GM23338 (cell line): Measurements from ENCODE around the gene USH1G. TPM values are rescaled to one million over a fixed set of nuclear protein-coding genes. Genes with fewer than 3 reads are reported as not detected.

Experiments
- ATAC-seq: fragments of 200-7000 bp; cut with Tn5 transposase; 3 replicates; pipeline ENCODE4 v1.9.1; 2020
- DNase-seq: peaks from one replicate; pipeline ENCODE4 v3.0.0-alpha.2; 2015; ENCODE audit warnings: low spot score
- H2AFZ ChIP-seq: fragments of 200-600 bp; sonication (generic); 2 replicates; pipeline ENCODE4 v1.8.0; 2016; ENCODE audit warnings: antibody characterized with exemption, mild to moderate bottlenecking, moderate library complexity
- H3F3A ChIP-seq: fragments of 200-600 bp; sonication (generic); replicated peaks from 2 replicates; pipeline ENCODE4 v1.8.0; 2017; ENCODE audit warnings: antibody characterized with exemption, mixed run types, low read depth
- H3K27ac ChIP-seq: fragments of 200-600 bp; sonication (generic); 2 replicates; pipeline ENCODE4 v1.6.1; 2016; ENCODE audit warnings: low read depth
- H3K27me3 ChIP-seq: fragments of 200-600 bp; sonication (generic); 2 replicates; pipeline ENCODE4 v1.8.0; 2016; ENCODE audit warnings: mild to moderate bottlenecking, mixed run types, moderate library complexity; ENCODE audit not compliant: insufficient read depth
- H3K36me3 ChIP-seq: fragments of 200-600 bp; sonication (generic); 2 replicates; pipeline ENCODE4 v1.8.0; 2016; ENCODE audit warnings: mild to moderate bottlenecking; ENCODE audit not compliant: insufficient read depth
- H3K4me1 ChIP-seq: fragments of 200-600 bp; sonication (generic); 2 replicates; pipeline ENCODE4 v1.8.0; 2016; ENCODE audit warnings: mild to moderate bottlenecking, moderate library complexity; ENCODE audit not compliant: insufficient read depth
- H3K4me2 ChIP-seq: fragments of 200-600 bp; sonication (generic); 2 replicates; pipeline ENCODE4 v1.7.1; 2017; ENCODE audit warnings: mixed run types
- H3K4me3 ChIP-seq: fragments of 200-600 bp; sonication (generic); 2 replicates; pipeline ENCODE4 v1.6.1; 2016; ENCODE audit warnings: mixed run types
- H3K79me2 ChIP-seq: fragments of 200-600 bp; sonication (generic); replicated peaks from 2 replicates; pipeline ENCODE4 v1.8.0; 2017; ENCODE audit warnings: mild to moderate bottlenecking; ENCODE audit not compliant: insufficient read depth
- H3K9me2 ChIP-seq: fragments of 200-600 bp; sonication (generic); 2 replicates; pipeline ENCODE4 v1.8.0; 2017; ENCODE audit not compliant: insufficient read depth
- H4K20me1 ChIP-seq: fragments of 200-600 bp; sonication (generic); replicated peaks from 2 replicates; pipeline ENCODE4 v1.8.0; 2017; ENCODE audit warnings: mild to moderate bottlenecking; ENCODE audit not compliant: insufficient read depth
- H3K27ac Mint-ChIP-seq: 2 replicates; pipeline ENCODE4 v1.8.0; 2020; ENCODE audit warnings: inconsistent platforms, mild to moderate bottlenecking, moderate library complexity, mixed read lengths
- H3K27me3 Mint-ChIP-seq: 3 replicates; pipeline ENCODE4 v1.8.0; 2022; ENCODE audit warnings: low read depth, mild to moderate bottlenecking, moderate library complexity, mixed read lengths, inconsistent platforms; ENCODE audit not compliant: insufficient read depth, poor library complexity
- H3K36me3 Mint-ChIP-seq: 3 replicates; pipeline ENCODE4 v1.8.0; 2021; ENCODE audit warnings: low read depth, mild to moderate bottlenecking, inconsistent platforms, moderate library complexity, mixed read lengths
- H3K4me1 Mint-ChIP-seq: 3 replicates; pipeline ENCODE4 v1.8.0; 2020; ENCODE audit warnings: mild to moderate bottlenecking, inconsistent platforms, mixed read lengths
- H3K4me3 Mint-ChIP-seq: 3 replicates; pipeline ENCODE4 v1.8.0; 2021; ENCODE audit warnings: moderate library complexity, mild to moderate bottlenecking, inconsistent platforms, mixed read lengths
- H3K9me3 Mint-ChIP-seq: 3 replicates; pipeline ENCODE4 v1.8.0; 2020; ENCODE audit warnings: moderate library complexity, mild to moderate bottlenecking, inconsistent platforms, mixed read lengths
- CREB1 ChIP-seq: fragments of 250-450 bp; sonication (Bioruptor Pico); IDR thresholded peaks from 2 replicates; pipeline ENCODE4 v1.5.0; 2020; ENCODE audit warnings: low read depth, mild to moderate bottlenecking, moderate library complexity
- EZH2 ChIP-seq: fragments of 200-600 bp; sonication (generic); IDR thresholded peaks from one replicate; pipeline ENCODE4 v1.8.0; 2017; ENCODE audit warnings: antibody characterized with exemption, mild to moderate bottlenecking, low read depth; ENCODE audit not compliant: unreplicated experiment
- POLR2AphosphoS5 ChIP-seq: IDR thresholded peaks from 2 replicates; pipeline ENCODE4 v1.6.1; 2016; ENCODE audit warnings: antibody characterized with exemption, low read depth
- STAT1 ChIP-seq: IDR thresholded peaks from one replicate; pipeline ENCODE4 v1.6.1; 2016; ENCODE audit warnings: antibody characterized with exemption; ENCODE audit not compliant: unreplicated experiment
- ZNF114 ChIP-seq: fragments of 250-450 bp; sonication (Bioruptor Pico); IDR thresholded peaks from 2 replicates; pipeline ENCODE4 v1.5.0; 2020; ENCODE audit warnings: mild to moderate bottlenecking, moderate library complexity
- polyA plus RNA-seq: library from polyadenylated mRNA; unstranded; fragments of >200 nt; fragmentation: Nextera tagmentation; extraction: Ambion mirVana; gene quantifications from 2 replicates; pipeline ENCODE4 v1.2.1, GENCODE V29; 2016
- total RNA-seq: library from RNA; depleted of rRNA; stranded (reverse); fragments of >200 nt; shearing (Covaris generic); gene quantifications from 2 replicates; pipeline ENCODE4 v1.2.3, GENCODE V29; 2014
- TF ChIP-seq, protein P1 (sequence below), 2 experiments: fragments of 200-600 bp in 1 of 2; sonication (generic) in 1 of 2; conservative IDR thresholded peaks; 2 replicates each; pipeline versions ENCODE4 v1.5.1 to v1.6.1; 2016 to 2017; ENCODE audit warnings: antibody characterized with exemption in 2 of 2, low read depth in 2 of 2, mild to moderate bottlenecking in 2 of 2, moderate library complexity in 1 of 2
- TF ChIP-seq, protein P2 (sequence below): fragments of 250-450 bp; sonication (Bioruptor Pico); IDR thresholded peaks from 2 replicates; pipeline ENCODE4 v1.5.0; 2020; ENCODE audit warnings: mild to moderate bottlenecking, moderate library complexity

Gene USH1G
- total and polyA plus RNA-seq, 2 experiments from 2014 or later = 0.34 to 1.7 TPM

DNA sequence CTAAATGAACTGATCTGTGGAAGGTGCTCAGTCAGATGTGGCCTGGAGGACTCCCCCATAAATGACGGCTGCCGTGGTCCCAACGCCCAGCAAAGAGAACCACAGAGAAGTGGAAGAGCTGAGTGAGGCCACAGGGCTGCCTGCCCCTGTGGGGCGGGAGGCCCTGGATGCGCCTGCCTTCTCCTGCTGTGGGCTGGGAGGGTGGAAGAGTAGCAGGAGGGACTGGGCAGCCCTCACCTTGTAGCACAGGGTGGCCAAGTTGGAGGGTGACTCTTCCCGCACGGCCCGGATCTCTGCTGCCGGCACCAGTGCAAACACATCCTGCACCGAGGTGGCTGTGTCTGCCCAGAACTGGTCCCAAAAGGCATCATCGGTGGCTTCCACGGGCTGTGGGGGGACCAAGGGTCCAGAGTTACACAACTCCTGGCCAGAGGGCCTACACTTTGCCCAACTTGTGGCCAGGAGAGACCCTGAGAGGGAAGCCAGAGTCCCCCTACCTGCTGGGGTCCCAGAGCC lies 41.2 kb upstream of the USH1G start:
- Histone ChIP-seq H3F3A (no peaks in the 10 kb centered on the region), H3K27me3 (no peaks in the 10 kb centered on the region), H3K9me2 (no peaks in the 10 kb centered on the region), H3K4me2 (no peak overlapping the region), H4K20me1 (no peaks in the 10 kb centered on the region), H2AFZ (no peak overlapping the region), H3K4me3 (no peak overlapping the region), H3K27ac (no peak overlapping the region), H3K36me3 (no peaks in the 10 kb centered on the region), H3K4me1 (peaks cover 7% of the 10 kb centered on the region; the same call in 1 of the 2 replicates), H3K79me2 (no peaks in the 10 kb centered on the region)
- TF ChIP-seq EZH2 (no peak), STAT1 (no peak)
- Mint-ChIP-seq H3K4me3 (no peak overlapping the region), H3K27ac (no peak overlapping the region), H3K36me3 (no peaks in the 10 kb centered on the region; the same call in 2 of the 3 replicates), H3K27me3 (peaks cover 20% of the 10 kb centered on the region), H3K9me3 (no peaks in the 10 kb centered on the region; the same call in 2 of the 3 replicates), H3K4me1 (peaks cover 10% of the 10 kb centered on the region)
- ATAC-seq = no peak
- DNase-seq = no peak

DNA sequence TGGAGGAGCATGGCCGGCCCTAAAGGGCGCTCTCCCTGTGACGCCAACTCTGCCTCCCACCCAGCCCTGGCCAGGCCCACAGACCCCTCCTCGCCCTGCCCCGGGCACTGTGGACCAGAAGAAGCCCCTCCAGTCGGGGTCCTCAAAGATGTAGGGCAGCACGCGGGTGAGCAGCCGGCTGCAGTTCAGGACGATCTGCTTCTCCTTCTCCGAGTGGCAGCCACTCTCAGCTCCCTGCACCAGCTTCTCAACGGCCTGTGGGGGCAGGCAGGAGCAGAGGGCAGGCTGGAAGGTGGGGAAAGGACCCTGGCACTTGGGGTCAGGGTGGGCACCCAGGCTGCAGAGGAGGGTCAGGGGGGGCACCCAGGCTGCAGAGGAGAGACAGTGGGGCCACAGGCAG lies 40.6 kb upstream of the USH1G start:
- Histone ChIP-seq H3K79me2 (no peaks in the 10 kb centered on the region), H3K4me1 (peaks cover 6% of the 10 kb centered on the region; the same call in 1 of the 2 replicates), H3K36me3 (no peaks in the 10 kb centered on the region), H3F3A (no peaks in the 10 kb centered on the region), H3K4me3 (no peak overlapping the region), H4K20me1 (no peaks in the 10 kb centered on the region), H3K27me3 (peaks cover 5% of the 10 kb centered on the region; the same call in 1 of the 2 replicates), H3K9me2 (no peaks in the 10 kb centered on the region), H2AFZ (no peak overlapping the region), H3K27ac (no peak overlapping the region), H3K4me2 (no peak overlapping the region)
- H3K36me3 Mint-ChIP-seq = no peaks in the 10 kb centered on the region; the same call in 2 of the 3 replicates
- TF ChIP-seq, protein P1, sequence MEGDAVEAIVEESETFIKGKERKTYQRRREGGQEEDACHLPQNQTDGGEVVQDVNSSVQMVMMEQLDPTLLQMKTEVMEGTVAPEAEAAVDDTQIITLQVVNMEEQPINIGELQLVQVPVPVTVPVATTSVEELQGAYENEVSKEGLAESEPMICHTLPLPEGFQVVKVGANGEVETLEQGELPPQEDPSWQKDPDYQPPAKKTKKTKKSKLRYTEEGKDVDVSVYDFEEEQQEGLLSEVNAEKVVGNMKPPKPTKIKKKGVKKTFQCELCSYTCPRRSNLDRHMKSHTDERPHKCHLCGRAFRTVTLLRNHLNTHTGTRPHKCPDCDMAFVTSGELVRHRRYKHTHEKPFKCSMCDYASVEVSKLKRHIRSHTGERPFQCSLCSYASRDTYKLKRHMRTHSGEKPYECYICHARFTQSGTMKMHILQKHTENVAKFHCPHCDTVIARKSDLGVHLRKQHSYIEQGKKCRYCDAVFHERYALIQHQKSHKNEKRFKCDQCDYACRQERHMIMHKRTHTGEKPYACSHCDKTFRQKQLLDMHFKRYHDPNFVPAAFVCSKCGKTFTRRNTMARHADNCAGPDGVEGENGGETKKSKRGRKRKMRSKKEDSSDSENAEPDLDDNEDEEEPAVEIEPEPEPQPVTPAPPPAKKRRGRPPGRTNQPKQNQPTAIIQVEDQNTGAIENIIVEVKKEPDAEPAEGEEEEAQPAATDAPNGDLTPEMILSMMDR (conservative IDR thresholded peaks at IDR 0.05; ENCODE audit: low read depth in 2 of 2) = peak; percentile 35 to 48
- no peak for TF ChIP-seq STAT1
- ATAC-seq = peak; percentile 32
- H3K9me3 Mint-ChIP-seq = no peaks in the 10 kb centered on the region; the same call in 2 of the 3 replicates
- peaks cover 18% of the 10 kb centered on the region for H3K27me3 Mint-ChIP-seq
- H3K4me1 Mint-ChIP-seq = peaks cover 7% of the 10 kb centered on the region
- H3K4me3 Mint-ChIP-seq = no peak overlapping the region
- peak; percentile 47 for DNase-seq
- H3K27ac Mint-ChIP-seq = no peak overlapping the region

DNA sequence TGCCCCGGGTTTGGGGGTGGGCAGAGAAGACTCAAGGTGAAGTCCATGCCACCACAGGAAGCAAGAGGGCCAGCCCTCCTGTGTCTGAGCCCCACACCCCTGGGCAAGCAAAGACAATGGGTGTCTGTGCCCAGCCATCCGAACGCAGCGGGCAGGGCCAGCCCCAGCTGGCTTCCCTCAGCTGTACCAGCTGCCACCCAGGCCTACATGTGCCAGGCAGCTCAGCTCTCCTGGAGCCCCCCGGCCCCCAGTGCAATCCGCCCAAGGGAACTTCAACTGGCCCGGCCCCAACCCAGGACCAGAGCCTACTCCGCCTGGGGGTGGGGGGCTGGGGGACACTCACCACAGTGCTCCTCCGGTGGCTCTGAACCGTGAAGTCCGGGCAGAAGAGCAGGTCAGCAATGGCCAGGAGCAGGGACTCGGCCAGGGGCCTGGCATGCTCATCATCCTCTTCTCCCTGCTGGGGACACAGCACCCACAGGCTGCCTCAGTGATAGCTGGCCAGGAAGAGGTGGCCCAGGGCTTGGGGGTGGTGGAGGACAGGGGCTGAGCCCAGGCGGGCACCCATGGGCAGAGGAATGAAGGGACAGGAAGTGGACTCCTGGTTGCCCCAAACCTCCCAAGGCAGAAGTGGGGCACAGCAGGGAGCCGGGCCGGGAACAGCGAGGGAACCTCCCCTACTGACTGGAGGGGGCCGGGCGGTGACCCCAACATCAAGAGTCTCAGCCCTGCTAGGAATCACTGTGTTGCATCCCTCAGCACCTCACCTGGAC lies 39.8 kb upstream of the USH1G start:
- Mint-ChIP-seq H3K4me1 (peaks cover 2% of the 10 kb centered on the region), H3K36me3 (no peaks in the 10 kb centered on the region; the same call in 2 of the 3 replicates), H3K9me3 (no peaks in the 10 kb centered on the region; the same call in 2 of the 3 replicates), H3K27me3 (peaks cover 18% of the 10 kb centered on the region), H3K4me3 (no peak overlapping the region), H3K27ac (no peak overlapping the region)
- H3K79me2 ChIP-seq = no peaks in the 10 kb centered on the region
- H3K9me2 ChIP-seq = no peaks in the 10 kb centered on the region
- no peak overlapping the region for H3K27ac ChIP-seq
- no peak overlapping the region for H3K4me2 ChIP-seq
- ATAC-seq (no peak), DNase-seq (no peak)
- H3K4me1 ChIP-seq = peaks cover 3% of the 10 kb centered on the region; the same call in 1 of the 2 replicates
- no peak overlapping the region for H2AFZ ChIP-seq
- H3K27me3 ChIP-seq = peaks cover 6% of the 10 kb centered on the region; the same call in 1 of the 2 replicates
- H3K36me3 ChIP-seq = no peaks in the 10 kb centered on the region
- no peaks in the 10 kb centered on the region for H3F3A ChIP-seq
- no peak overlapping the region for H3K4me3 ChIP-seq
- no peaks in the 10 kb centered on the region for H4K20me1 ChIP-seq
- TF ChIP-seq STAT1 (no peak), ZNF114 (CRISPR knock-in tag) (no peak), CREB1 (no peak), POLR2AphosphoS5 (no peak)
- TF ChIP-seq, protein P2, sequence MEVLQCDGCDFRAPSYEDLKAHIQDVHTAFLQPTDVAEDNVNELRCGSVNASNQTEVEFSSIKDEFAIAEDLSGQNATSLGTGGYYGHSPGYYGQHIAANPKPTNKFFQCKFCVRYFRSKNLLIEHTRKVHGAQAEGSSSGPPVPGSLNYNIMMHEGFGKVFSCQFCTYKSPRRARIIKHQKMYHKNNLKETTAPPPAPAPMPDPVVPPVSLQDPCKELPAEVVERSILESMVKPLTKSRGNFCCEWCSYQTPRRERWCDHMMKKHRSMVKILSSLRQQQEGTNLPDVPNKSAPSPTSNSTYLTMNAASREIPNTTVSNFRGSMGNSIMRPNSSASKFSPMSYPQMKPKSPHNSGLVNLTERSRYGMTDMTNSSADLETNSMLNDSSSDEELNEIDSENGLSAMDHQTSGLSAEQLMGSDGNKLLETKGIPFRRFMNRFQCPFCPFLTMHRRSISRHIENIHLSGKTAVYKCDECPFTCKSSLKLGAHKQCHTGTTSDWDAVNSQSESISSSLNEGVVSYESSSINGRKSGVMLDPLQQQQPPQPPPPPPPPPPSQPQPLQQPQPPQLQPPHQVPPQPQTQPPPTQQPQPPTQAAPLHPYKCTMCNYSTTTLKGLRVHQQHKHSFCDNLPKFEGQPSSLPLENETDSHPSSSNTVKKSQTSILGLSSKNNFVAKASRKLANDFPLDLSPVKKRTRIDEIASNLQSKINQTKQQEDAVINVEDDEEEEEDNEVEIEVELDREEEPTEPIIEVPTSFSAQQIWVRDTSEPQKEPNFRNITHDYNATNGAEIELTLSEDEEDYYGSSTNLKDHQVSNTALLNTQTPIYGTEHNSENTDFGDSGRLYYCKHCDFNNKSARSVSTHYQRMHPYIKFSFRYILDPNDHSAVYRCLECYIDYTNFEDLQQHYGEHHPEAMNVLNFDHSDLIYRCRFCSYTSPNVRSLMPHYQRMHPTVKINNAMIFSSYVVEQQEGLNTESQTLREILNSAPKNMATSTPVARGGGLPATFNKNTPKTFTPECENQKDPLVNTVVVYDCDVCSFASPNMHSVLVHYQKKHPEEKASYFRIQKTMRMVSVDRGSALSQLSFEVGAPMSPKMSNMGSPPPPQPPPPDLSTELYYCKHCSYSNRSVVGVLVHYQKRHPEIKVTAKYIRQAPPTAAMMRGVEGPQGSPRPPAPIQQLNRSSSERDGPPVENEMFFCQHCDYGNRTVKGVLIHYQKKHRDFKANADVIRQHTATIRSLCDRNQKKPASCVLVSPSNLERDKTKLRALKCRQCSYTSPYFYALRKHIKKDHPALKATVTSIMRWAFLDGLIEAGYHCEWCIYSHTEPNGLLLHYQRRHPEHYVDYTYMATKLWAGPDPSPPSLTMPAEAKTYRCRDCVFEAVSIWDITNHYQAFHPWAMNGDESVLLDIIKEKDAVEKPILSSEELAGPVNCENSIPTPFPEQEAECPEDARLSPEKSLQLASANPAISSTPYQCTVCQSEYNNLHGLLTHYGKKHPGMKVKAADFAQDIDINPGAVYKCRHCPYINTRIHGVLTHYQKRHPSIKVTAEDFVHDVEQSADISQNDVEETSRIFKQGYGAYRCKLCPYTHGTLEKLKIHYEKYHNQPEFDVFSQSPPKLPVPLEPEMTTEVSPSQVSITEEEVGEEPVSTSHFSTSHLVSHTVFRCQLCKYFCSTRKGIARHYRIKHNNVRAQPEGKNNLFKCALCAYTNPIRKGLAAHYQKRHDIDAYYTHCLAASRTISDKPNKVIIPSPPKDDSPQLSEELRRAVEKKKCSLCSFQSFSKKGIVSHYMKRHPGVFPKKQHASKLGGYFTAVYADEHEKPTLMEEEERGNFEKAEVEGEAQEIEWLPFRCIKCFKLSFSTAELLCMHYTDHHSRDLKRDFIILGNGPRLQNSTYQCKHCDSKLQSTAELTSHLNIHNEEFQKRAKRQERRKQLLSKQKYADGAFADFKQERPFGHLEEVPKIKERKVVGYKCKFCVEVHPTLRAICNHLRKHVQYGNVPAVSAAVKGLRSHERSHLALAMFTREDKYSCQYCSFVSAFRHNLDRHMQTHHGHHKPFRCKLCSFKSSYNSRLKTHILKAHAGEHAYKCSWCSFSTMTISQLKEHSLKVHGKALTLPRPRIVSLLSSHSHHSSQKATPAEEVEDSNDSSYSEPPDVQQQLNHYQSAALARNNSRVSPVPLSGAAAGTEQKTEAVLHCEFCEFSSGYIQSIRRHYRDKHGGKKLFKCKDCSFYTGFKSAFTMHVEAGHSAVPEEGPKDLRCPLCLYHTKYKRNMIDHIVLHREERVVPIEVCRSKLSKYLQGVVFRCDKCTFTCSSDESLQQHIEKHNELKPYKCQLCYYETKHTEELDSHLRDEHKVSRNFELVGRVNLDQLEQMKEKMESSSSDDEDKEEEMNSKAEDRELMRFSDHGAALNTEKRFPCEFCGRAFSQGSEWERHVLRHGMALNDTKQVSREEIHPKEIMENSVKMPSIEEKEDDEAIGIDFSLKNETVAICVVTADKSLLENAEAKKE (CRISPR knock-in tag) = no peak
